A549 (cell line): ENCODE measurements around the gene TMEM74B. TPM values are rescaled to one million over a fixed set of nuclear protein-coding genes. Genes with fewer than 3 reads are reported as not detected.

ENCODE experiments used
- ATAC-seq, 2 experiments: fragments of 200-7000 bp in 1 of 2; fragments of >200 bp in 1 of 2; cut with Nextera tagmentation in 1 of 2; cut with Tn5 transposase in 1 of 2; 3 replicates each; pipeline versions ENCODE4 v1.8.0 to v1.9.1; 2018 to 2020; ENCODE audit warnings: mild to moderate bottlenecking in 1 of 2, moderate library complexity in 1 of 2
- CTCF ChIA-PET: fragments of 300-600 bp; sonication (Branson Sonifier 250); formaldehyde crosslinking; extraction: SDS; loops from one replicate; lab custom pipeline; 2021; ENCODE audit warnings: antibody characterized with exemption, inconsistent platforms; lab: Yijun Ruan, JAX
- POLR2A ChIA-PET: fragments of 350-600 bp; formaldehyde crosslinking; extraction: SDS; loops from one replicate; lab custom pipeline; 2021; ENCODE audit warnings: antibody characterized with exemption, inconsistent platforms; lab: Yijun Ruan, JAX
- DNase-seq, 2 experiments: peaks; one replicate each; pipeline versions ENCODE4 v3.0.0 to v3.0.0-alpha.2; 2011 to 2016; ENCODE audit warnings: low read depth in 1 of 2, low spot score in 1 of 2
- FAIRE-seq: peaks from 2 replicates; lab custom pipeline; 2011; peaks lifted over from hg19 to GRCh38; lab: Jason Lieb, UNC
- H3K27ac ChIP-seq, 2 experiments: fragments of >200 bp; sonication (Bioruptor Twin); formaldehyde crosslinking; 3 replicates each; pipeline ENCODE4 v1.5.1; 2016 to 2017
- H3K4me1 ChIP-seq: fragments of >200 bp; sonication (Bioruptor Twin); formaldehyde crosslinking; 3 replicates; pipeline ENCODE4 v1.6.1; 2016
- H3K4me2 ChIP-seq: fragments of >200 bp; sonication (Bioruptor Twin); formaldehyde crosslinking; 3 replicates; pipeline ENCODE4 v1.6.1; 2016
- H3K4me3 ChIP-seq: fragments of >200 bp; sonication (Bioruptor Twin); formaldehyde crosslinking; 3 replicates; pipeline ENCODE4 v1.5.1; 2016
- H3K9me3 ChIP-seq: fragments of >200 bp; sonication (Bioruptor Twin); formaldehyde crosslinking; 3 replicates; pipeline ENCODE4 v1.6.1; 2016
- BCL3 ChIP-seq: fragments of >200 bp; sonication (Bioruptor Twin); formaldehyde crosslinking; IDR thresholded peaks from 3 replicates; pipeline ENCODE4 v1.6.1; 2016
- CBX8 ChIP-seq: fragments of 200-600 bp; sonication (generic); IDR thresholded peaks from 2 replicates; pipeline ENCODE4 v1.6.1; 2016
- CEBPB ChIP-seq, 2 experiments: fragments of >200 bp in 1 of 2; sonication (Bioruptor Twin) in 1 of 2; formaldehyde crosslinking in 1 of 2; IDR thresholded peaks; 2 replicates each; pipeline ENCODE4 v1.6.1; 2012 to 2016
- CHD2 ChIP-seq: fragments of 150-350 bp; IDR thresholded peaks from 2 replicates; pipeline ENCODE4 v1.6.1; 2014; ENCODE audit warnings: low read length; ENCODE audit not compliant: partially characterized antibody
- EHF ChIP-seq: fragments of 250-450 bp; sonication (Bioruptor Pico); IDR thresholded peaks from 2 replicates; pipeline ENCODE4 v1.5.0; 2020; ENCODE audit warnings: mild to moderate bottlenecking
- EP300 ChIP-seq, 2 experiments: fragments of >200 bp; sonication (Bioruptor Twin); formaldehyde crosslinking; IDR thresholded peaks; 2 replicates in 1 of 2; 3 replicates in 1 of 2; pipeline ENCODE4 v1.6.1; 2016 to 2017
- FOSL2 ChIP-seq, 2 experiments: fragments of 450-650 bp in 1 of 2; fragments of >200 bp in 1 of 2; sonication (Bioruptor Twin) in 1 of 2; formaldehyde crosslinking; IDR thresholded peaks; 2 replicates each; pipeline versions ENCODE4 v1.5.0 to v1.6.1; 2016 to 2020; ENCODE audit warnings: mild to moderate bottlenecking in 1 of 2, moderate library complexity in 1 of 2
- HDAC2 ChIP-seq: fragments of 200-600 bp; sonication (generic); IDR thresholded peaks from 2 replicates; pipeline ENCODE4 v1.6.1; 2016
- JUNB ChIP-seq: fragments of >200 bp; sonication (Bioruptor Twin); formaldehyde crosslinking; IDR thresholded peaks from 2 replicates; pipeline ENCODE4 v1.6.1; 2016
- KDM1A ChIP-seq: fragments of 200-600 bp; sonication (generic); IDR thresholded peaks from 2 replicates; pipeline ENCODE4 v1.6.1; 2016; ENCODE audit warnings: low read depth, mild to moderate bottlenecking
- KDM5A ChIP-seq: fragments of 200-600 bp; sonication (generic); IDR thresholded peaks from 2 replicates; pipeline ENCODE4 v1.6.1; 2016; ENCODE audit warnings: antibody characterized with exemption, mild to moderate bottlenecking
- MAX ChIP-seq: IDR thresholded peaks from 2 replicates; pipeline ENCODE4 v1.6.1; 2012
- NPAS2 ChIP-seq: fragments of 250-450 bp; sonication (Bioruptor Pico); IDR thresholded peaks from 2 replicates; pipeline ENCODE4 v1.8.0; 2022; ENCODE audit warnings: mild to moderate bottlenecking, moderate library complexity, borderline replicate concordance
- NR3C1 ChIP-seq: fragments of >200 bp; sonication (Bioruptor Twin); formaldehyde crosslinking; IDR thresholded peaks from 3 replicates; pipeline ENCODE4 v1.6.1; 2017
- PBX3 ChIP-seq: IDR thresholded peaks from 2 replicates; pipeline ENCODE4 v1.6.1; 2012
- PHF8 ChIP-seq: fragments of 200-600 bp; sonication (generic); IDR thresholded peaks from 2 replicates; pipeline ENCODE4 v1.6.1; 2016; ENCODE audit warnings: low read depth, mild to moderate bottlenecking, antibody characterized with exemption, moderate library complexity, borderline replicate concordance
- POLR2AphosphoS2 ChIP-seq: conservative IDR thresholded peaks from 2 replicates; pipeline ENCODE4 v1.6.1; 2012; ENCODE audit warnings: low read length, improper control_type of control experiment, inconsistent platforms
- RFX5 ChIP-seq: fragments of 450-650 bp; IDR thresholded peaks from 2 replicates; pipeline ENCODE4 v1.7.1; 2014; ENCODE audit warnings: antibody characterized with exemption, mild to moderate bottlenecking, moderate library complexity
- RNF2 ChIP-seq: fragments of 200-600 bp; sonication (generic); IDR thresholded peaks from 2 replicates; pipeline ENCODE4 v1.6.1; 2016; ENCODE audit warnings: low read depth, mild to moderate bottlenecking, antibody characterized with exemption, moderate library complexity, borderline replicate concordance
- TP53 ChIP-seq: fragments of 250-450 bp; sonication (Bioruptor Pico); IDR thresholded peaks from 2 replicates; pipeline ENCODE4 v1.5.0; 2021; ENCODE audit warnings: mild to moderate bottlenecking, moderate library complexity
- ZFP36 ChIP-seq: fragments of 450-650 bp; IDR thresholded peaks from 2 replicates; pipeline ENCODE4 v1.6.1; 2014; ENCODE audit warnings: borderline replicate concordance; ENCODE audit not compliant: partially characterized antibody
- WGBS: methylation state at CpG from one replicate; pipeline ENCODE4 v1.1.6; 2017; ENCODE audit errors: missing lambda C conversion rate; 5-methylcytosine and 5-hydroxymethylcytosine counted together
- polyA plus RNA-seq, 4 experiments: library from polyadenylated mRNA; depleted of rRNA in 3 of 4; stranded (reverse); fragments of >200 nt; fragmentation: RNase III in 1 of 4; extraction: RNeasy Plus Mini Kit Qiagen cat#74134 plus additional on column Dnase treatment in 1 of 4; gene quantifications; 2 replicates in 3 of 4; 3 replicates in 1 of 4; pipeline ENCODE4 v1.2.3, GENCODE V29; 2011 to 2017
- TF ChIP-seq, protein P1 (sequence below): fragments of 250-450 bp; sonication (Bioruptor Pico); IDR thresholded peaks from 2 replicates; pipeline ENCODE4 v1.5.0; 2020; ENCODE audit warnings: low read depth, mild to moderate bottlenecking, moderate library complexity
- TF ChIP-seq, protein P2 (sequence below): fragments of 200-600 bp; sonication (generic); IDR thresholded peaks from 2 replicates; pipeline ENCODE4 v1.6.1; 2016; ENCODE audit warnings: antibody characterized with exemption, mild to moderate bottlenecking, moderate library complexity

The TMEM74B gene
- polyA plus RNA-seq, 2 of the 4 experiments (the other 2 are of a cell fraction), result 2.9 to 3.4 TPM

GRCh38 chr20:1134355-1134754 is 50.4 kb downstream of the TMEM74B start:
- Histone ChIP-seq H3K4me2 (no peak overlapping the region), H3K4me3 (no peak overlapping the region), H3K9me3 (no peaks in the 10 kb centered on the region; the same call in 2 of the 3 replicates), H3K4me1 (no peaks in the 10 kb centered on the region), H3K27ac (no peak overlapping the region)
- ChIA-PET POLR2A (no interaction called here), CTCF (interaction anchor here (0.9 to 2.0 kb wide), 6 partner anchors 10 to 79 kb away, joined by 3 to 10 read pairs (median 3); no protein-coding TSS in a partner anchor)
- FAIRE-seq, result no peak
- DNase-seq, result no peak
- ATAC-seq, result no peak
- 89% methylated on average over 2 of the region's 2 CpGs for WGBS
- TF ChIP-seq HDAC2, result no peak
- no peak for TF ChIP-seq KDM5A
- TF ChIP-seq RFX5, result no peak
- TF ChIP-seq NPAS2 (CRISPR knock-in tag), result no peak
- no peak for TF ChIP-seq EHF
- no peak for TF ChIP-seq EP300 (IDR thresholded peaks at IDR 0.05)
- no peak for TF ChIP-seq PHF8
- TF ChIP-seq POLR2AphosphoS2, result no peak
- TF ChIP-seq, protein P1, sequence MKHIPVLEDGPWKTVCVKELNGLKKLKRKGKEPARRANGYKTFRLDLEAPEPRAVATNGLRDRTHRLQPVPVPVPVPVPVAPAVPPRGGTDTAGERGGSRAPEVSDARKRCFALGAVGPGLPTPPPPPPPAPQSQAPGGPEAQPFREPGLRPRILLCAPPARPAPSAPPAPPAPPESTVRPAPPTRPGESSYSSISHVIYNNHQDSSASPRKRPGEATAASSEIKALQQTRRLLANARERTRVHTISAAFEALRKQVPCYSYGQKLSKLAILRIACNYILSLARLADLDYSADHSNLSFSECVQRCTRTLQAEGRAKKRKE (CRISPR knock-in tag), result no peak
- no peak for TF ChIP-seq CHD2
- no peak for TF ChIP-seq CBX8
- TF ChIP-seq NR3C1, result no peak
- no peak for TF ChIP-seq BCL3
- TF ChIP-seq RNF2, result no peak

DNA sequence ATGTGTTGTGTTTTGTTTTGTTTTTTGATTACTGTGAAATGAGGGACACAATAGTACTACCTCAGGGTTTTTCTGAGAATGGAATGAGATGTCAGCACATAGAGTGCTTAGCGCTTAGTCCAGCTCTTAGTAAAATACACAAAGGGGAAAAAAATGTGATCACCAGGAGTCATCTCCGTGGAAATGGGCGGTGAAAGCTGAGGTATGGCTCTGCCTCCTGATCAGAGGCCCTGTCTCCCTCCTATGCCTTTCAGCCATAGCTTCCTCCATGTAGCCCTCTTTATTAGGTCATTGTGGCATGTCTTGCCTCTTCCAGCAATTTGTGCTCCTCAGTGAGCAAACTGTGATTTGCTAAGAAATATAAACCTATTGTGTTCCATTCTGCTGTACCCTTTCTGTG is 53.4 kb downstream of the TMEM74B start:
- FAIRE-seq, result no peak
- H3K9me3 ChIP-seq, result no peaks in the 10 kb centered on the region; the same call in 2 of the 3 replicates
- 98% methylated on average over 3 of the region's 3 CpGs for WGBS
- no peak overlapping the region for H3K27ac ChIP-seq
- DNase-seq, result no peak
- no peaks in the 10 kb centered on the region for H3K4me1 ChIP-seq
- TF ChIP-seq KDM1A (no peak), MAX (no peak), POLR2AphosphoS2 (no peak), FOSL2 (IDR thresholded peaks at IDR 0.05) (no peak), FOSL2 (CRISPR knock-in tag; IDR thresholded peaks at IDR 0.05) (no peak), CEBPB (IDR thresholded peaks at IDR 0.05) (no peak), TP53 (CRISPR knock-in tag) (no peak), JUNB (no peak), ZFP36 (no peak), PBX3 (no peak), NR3C1 (no peak), KDM5A (no peak)
- TF ChIP-seq, protein P2, sequence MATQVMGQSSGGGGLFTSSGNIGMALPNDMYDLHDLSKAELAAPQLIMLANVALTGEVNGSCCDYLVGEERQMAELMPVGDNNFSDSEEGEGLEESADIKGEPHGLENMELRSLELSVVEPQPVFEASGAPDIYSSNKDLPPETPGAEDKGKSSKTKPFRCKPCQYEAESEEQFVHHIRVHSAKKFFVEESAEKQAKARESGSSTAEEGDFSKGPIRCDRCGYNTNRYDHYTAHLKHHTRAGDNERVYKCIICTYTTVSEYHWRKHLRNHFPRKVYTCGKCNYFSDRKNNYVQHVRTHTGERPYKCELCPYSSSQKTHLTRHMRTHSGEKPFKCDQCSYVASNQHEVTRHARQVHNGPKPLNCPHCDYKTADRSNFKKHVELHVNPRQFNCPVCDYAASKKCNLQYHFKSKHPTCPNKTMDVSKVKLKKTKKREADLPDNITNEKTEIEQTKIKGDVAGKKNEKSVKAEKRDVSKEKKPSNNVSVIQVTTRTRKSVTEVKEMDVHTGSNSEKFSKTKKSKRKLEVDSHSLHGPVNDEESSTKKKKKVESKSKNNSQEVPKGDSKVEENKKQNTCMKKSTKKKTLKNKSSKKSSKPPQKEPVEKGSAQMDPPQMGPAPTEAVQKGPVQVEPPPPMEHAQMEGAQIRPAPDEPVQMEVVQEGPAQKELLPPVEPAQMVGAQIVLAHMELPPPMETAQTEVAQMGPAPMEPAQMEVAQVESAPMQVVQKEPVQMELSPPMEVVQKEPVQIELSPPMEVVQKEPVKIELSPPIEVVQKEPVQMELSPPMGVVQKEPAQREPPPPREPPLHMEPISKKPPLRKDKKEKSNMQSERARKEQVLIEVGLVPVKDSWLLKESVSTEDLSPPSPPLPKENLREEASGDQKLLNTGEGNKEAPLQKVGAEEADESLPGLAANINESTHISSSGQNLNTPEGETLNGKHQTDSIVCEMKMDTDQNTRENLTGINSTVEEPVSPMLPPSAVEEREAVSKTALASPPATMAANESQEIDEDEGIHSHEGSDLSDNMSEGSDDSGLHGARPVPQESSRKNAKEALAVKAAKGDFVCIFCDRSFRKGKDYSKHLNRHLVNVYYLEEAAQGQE, result no peak
- no peak overlapping the region for H3K4me2 ChIP-seq
- ChIA-PET POLR2A (no interaction called here), CTCF (interaction anchor here (0.6 to 1.4 kb wide), 3 partner anchors 13 to 313 kb away, joined by 3 to 4 read pairs (median 3); partner anchors contain the start of gene PSMF1)
- no peak overlapping the region for H3K4me3 ChIP-seq
- no peak for ATAC-seq
